Measurements from ENCODE around the gene TMEM132C.

DNA sequence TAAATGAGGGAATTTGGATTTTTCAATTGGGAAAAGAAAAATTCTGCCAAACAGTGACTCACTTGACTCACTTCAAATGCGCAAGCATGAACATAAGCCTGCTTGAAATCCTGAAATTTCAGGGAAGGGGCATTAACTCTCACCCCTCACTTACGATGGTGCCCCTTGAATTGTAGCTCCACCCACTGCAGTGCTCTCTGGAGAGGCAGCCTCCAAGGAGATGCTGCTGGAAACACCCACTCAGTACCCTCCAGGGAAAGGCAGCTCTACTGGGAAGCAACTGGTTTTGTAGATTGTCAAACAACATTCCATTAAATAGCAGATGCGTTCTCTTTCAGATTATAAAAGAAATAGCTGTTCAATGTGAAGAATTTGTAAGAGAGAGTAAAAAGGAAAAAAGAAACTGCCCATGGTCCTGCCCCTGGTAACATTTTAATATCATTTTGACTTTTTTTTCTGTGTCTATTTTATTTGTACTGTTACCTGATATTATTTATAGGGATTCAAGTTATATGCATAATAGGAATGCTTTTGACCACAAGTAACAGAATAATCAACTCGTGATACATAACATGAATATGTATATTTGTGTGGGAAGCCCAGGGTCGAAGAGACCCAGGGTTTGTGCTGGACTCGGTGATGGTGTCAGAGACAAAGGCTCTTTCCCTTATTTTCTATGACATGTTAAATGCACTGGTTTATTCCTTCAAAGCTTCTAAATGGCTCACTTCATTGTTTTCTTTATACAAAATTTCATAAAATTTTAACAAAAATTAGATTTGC, 31.1 kb upstream of the TMEM132C start:
- TF ChIP-seq POLR2A (IDR thresholded peaks at IDR 0.05), result no peak
- TF ChIP-seq, protein P1, sequence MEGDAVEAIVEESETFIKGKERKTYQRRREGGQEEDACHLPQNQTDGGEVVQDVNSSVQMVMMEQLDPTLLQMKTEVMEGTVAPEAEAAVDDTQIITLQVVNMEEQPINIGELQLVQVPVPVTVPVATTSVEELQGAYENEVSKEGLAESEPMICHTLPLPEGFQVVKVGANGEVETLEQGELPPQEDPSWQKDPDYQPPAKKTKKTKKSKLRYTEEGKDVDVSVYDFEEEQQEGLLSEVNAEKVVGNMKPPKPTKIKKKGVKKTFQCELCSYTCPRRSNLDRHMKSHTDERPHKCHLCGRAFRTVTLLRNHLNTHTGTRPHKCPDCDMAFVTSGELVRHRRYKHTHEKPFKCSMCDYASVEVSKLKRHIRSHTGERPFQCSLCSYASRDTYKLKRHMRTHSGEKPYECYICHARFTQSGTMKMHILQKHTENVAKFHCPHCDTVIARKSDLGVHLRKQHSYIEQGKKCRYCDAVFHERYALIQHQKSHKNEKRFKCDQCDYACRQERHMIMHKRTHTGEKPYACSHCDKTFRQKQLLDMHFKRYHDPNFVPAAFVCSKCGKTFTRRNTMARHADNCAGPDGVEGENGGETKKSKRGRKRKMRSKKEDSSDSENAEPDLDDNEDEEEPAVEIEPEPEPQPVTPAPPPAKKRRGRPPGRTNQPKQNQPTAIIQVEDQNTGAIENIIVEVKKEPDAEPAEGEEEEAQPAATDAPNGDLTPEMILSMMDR (IDR thresholded peaks at IDR 0.05), result no peak
